ENCODE data around the gene BARX2.
A peak's percentile ranks its signal among the peaks of the same experiment; 100 is the strongest.
"Not testable (repeated sequence)": the region's sequence is repeated elsewhere in the genome, so short reads cannot be mapped to it uniquely, and the experiment has no call there.

BARX2 gene, protein sequence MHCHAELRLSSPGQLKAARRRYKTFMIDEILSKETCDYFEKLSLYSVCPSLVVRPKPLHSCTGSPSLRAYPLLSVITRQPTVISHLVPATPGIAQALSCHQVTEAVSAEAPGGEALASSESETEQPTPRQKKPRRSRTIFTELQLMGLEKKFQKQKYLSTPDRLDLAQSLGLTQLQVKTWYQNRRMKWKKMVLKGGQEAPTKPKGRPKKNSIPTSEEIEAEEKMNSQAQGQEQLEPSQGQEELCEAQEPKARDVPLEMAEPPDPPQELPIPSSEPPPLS

GRCh38 chr11:129375751-129376657 lies at the start of gene BARX2:
Gene BARX2, plus strand, starts transcription at chr11:129375848. Its CDS starts 188 bp downstream, at chr11:129376036.
- peak; percentile 55 for DNase-seq (ENCODE audit: low read depth)

GRCh38 chr11:129326921-129327320 lies 48.7 kb upstream of the BARX2 start:
- no peak for DNase-seq (ENCODE audit: low read depth)

- not testable (repeated sequence) for DNase-seq (ENCODE audit: low read depth)
Measured at GRCh38 chr11:129327708-129328107, 47.9 kb upstream of the BARX2 start.

DNA sequence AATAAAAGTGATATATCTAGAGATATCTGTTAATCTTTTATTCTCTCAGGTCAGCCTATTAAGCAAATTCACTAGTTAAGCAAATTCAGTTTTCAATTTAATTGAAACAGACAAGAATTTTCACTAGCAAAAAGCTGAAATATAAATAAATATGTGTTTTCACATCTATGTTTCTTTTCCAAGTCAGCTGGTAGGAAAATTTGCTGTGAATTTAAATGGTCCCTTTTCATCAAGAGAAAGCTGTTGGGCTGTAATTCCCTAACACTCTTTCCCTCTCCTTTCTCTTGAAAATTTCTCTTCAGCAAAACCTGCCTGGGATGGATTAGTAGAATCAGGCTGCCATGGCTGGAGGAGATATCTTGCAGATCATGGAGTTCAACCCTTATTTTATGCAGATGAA lies 46.9 kb upstream of the BARX2 start:
- no peak for DNase-seq (ENCODE audit: low read depth)

DNA sequence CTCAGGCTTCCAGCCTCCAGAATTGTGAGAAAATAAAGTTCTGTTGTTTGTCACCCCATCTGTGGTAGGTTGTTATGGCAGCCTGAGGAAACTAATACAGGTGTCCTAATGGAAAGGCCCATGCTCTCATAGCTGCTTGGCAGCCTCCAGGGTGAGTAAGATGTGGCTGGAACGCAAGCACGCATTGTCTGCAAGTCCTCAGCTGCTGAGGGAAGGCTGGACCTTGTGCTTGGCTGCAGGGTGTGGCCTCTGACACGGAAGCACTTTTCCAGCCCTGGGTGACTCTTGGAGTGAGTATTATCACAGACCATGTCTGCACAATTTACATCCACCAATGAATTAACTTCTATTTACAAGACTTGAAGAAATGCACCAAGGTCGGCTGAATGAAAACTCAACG lies 44.4 kb upstream of the BARX2 start:
- DNase-seq (ENCODE audit: low read depth) = no peak

DNA sequence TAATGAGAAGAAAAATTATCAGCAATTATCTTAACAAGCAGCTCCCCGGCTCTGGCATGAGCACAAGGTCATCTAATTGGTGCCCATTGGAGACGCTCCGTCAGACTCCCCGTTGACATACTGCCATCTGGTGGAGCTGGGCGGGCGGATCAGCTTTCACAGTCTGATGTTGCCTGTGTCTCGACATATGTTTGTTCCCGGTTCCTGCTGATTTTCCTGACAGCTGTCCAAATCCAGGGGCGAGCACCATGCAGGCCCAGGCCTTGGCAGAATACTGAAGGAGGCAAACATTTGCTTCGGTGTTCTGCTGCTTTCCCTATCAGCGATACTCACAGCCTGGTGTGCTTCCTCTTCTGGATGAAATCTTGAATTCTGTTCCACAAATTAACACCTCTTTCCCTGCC lies 43.8 kb upstream of the BARX2 start:
- peak; percentile 65 for DNase-seq (ENCODE audit: low read depth)

DNA sequence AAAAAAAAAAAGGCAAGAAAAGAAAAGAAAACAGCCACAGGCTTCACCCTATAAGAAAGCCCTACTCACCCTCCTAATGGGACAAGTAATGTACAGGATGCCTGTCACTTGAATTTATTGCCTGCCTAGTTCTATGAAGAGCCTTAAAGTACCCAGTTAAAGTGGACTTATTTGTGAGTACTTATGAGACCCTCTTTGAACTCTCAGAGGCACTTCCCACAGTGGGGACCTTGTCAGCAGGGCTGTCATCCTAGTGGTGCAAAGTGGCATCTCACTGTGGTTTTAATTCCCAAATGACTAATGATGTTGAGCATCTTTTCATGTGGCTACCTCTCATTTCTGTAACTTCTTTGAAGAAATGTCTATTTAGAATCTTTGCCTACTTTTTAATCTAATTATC lies 41.8 kb upstream of the BARX2 start:
- no peak for DNase-seq (ENCODE audit: low read depth)

DNA sequence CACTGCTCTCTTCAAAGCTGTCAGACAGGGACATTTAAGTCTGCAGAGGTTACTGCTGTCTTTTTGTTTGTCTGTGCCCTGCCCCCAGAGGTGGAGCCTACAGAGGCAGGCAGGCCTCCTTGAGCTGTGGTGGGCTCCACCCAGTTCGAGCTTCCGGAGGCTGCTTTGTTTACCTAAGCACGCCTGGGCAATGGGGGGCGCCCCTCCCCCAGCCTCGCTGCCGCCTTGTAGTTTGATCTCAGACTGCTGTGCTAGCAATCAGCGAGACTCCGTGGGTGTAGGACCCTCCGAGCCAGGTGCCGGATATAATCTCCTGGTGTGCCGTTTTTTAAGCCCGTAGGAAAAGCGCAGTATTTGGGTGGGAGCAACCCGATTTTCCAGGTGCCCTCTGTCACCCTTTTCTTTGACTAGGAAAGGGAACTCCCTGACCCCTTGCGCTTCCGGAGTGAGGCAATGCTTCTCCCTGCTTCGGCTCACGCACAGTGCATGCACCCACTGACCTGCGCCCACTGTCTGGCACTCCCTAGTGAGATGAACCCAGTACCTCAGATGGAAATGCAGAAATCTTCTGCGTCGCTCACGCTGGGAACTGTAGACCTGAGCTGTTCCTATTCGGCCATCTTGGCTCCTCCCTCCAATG lies 31.2 kb upstream of the BARX2 start:
- DNase-seq (ENCODE audit: low read depth) = not testable (repeated sequence)

- DNase-seq (ENCODE audit: low read depth) = no peak
Measured at GRCh38 chr11:129346916-129347315, 28.7 kb upstream of the BARX2 start.

DNA sequence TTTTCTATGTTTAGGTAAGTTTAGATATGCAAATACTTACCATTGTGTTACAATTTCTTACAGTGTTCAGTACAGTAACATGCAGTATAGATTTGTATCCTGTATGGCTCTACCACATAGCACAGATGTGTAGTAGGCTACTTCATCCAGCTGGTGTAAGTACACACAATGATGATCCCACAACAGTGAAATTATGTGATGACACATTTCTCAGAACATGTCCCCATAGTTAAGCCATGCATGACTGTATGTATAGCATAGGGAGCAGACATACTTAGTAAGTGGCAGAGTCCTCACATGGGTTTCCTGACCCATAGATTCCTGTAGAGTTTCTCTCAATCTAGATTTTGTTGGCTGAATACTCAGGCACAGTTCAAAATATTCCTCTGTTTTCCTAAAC lies 26.8 kb upstream of the BARX2 start:
- DNase-seq (ENCODE audit: low read depth) = no peak

- DNase-seq (ENCODE audit: low read depth) = no peak
Measured at GRCh38 chr11:129352676-129353075, 23.0 kb upstream of the BARX2 start.

- DNase-seq (ENCODE audit: low read depth) = no peak
Measured at GRCh38 chr11:129354691-129355090, 21.0 kb upstream of the BARX2 start.

DNA sequence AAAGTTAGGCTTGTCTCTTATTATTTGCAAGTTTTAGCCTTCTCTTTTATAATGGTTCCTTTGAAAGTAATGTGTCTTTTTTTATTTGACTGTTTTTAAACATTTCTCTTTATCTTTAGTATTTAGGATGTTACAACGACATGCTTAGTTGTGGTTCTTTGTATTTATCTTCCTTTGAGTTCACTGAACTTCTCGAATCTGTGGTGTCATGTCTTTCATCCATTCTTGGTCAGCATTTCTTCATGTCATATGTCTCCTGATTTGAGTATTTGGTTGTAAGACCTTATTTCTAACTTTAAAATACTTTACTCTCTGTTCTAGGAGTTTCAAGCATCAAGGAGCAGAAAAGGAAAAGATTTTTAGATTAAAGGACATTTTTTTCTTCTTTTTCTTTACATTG lies 15.9 kb upstream of the BARX2 start:
- no peak for DNase-seq (ENCODE audit: low read depth)

DNA sequence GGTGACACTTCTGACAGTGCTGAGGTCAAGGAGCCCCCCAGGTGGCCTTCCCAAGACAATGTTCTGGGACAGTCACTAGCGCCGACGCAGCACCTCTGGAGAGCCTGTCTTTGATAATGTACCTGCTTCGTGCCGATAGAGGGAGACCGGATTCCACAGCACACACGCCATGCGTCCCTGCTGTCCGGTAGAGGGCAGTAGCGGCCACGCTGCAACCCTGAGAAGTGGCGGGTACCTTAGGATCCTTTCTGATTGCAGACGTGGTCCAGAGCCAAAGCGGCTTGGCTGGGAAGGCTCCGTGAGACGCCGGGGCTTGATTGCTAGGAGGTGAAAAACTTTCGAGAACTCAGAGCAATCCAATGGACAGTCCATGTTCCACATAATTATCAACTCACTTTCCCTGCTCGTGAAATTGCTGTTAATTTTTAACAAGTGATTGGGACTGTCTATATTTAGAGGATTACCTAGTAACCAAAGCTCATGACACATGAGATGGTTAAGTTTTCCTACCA lies 11.4 kb upstream of the BARX2 start:
- peak; percentile 70 for DNase-seq (ENCODE audit: low read depth)

DNA sequence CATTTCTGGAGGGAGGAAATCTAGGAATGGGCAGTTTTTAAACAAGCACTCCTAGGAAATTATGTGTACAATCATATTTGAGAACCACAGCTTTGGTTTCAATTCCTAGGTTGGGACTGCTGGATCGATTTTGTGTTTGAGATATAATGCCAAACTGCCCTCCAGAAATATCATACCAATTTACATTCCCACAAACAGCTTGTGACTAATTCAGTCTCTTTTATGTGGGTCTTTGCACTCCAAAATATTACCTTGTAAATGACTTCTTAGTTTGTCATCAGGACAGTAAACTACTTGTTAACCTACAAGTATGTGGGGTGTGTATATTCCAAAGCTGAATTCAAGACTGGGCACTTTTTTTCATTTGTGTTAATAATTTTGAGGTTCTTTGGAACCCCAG lies 9.8 kb upstream of the BARX2 start:
- no peak for DNase-seq (ENCODE audit: low read depth)

- no peak for DNase-seq (ENCODE audit: low read depth)
Measured at GRCh38 chr11:129366737-129367597, 8.7 kb upstream of the BARX2 start.

DNA sequence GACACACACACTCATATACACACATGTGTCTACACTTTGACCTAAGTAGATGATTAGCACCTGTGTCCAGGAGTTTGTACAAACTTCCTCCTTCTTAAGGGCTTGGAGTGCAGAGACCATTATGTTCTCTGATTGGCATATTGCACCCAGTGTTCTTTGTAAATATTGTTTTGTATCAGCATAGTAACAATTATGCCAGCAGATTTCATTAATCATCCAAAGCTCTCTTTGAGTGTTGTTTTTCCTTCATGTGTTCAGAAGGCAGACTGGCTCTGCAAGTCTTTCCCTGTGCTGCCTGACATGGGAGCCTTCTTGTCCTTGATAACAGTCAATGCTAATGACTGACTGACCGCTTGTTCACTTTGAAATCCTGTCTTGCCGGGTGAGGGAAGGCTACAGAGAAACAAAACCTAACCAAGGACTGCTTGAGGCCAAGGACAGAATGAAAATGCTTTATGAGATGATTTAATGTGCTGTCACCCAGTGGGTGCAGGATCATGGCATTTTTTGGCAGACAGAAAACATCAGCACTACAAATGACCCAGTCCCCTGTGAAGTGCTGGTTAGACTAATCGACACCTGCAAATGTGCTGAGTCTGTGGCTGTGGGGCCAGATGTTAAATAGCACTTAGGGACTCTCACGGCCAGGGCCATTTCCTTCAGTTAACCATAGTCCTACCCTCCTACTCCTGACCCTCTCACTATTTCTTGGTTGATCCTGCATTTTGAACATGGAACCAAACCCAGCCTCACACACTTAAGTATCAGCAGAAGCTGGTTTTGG lies 6.6 kb upstream of the BARX2 start:
- DNase-seq (ENCODE audit: low read depth) = no peak

DNA sequence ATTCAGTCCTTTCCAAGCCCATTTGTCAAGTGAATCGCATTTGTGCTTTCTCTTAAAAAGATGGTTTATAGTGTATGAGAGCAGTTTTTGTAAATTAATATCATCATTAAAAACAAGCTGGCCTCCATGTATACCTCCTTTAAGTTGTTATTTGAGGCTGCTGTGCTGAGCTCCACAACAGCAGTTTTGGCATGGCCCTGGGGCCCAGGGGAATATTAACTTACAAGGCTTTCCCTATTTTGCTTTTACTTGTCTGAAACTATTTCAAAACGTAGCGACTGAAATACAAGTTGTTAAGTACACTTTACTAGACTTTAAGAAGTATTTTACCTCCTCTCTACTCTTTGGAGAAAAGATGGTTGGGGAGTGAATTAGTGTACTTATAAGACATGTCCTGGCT lies 4.9 kb upstream of the BARX2 start:
- no peak for DNase-seq (ENCODE audit: low read depth)

DNA sequence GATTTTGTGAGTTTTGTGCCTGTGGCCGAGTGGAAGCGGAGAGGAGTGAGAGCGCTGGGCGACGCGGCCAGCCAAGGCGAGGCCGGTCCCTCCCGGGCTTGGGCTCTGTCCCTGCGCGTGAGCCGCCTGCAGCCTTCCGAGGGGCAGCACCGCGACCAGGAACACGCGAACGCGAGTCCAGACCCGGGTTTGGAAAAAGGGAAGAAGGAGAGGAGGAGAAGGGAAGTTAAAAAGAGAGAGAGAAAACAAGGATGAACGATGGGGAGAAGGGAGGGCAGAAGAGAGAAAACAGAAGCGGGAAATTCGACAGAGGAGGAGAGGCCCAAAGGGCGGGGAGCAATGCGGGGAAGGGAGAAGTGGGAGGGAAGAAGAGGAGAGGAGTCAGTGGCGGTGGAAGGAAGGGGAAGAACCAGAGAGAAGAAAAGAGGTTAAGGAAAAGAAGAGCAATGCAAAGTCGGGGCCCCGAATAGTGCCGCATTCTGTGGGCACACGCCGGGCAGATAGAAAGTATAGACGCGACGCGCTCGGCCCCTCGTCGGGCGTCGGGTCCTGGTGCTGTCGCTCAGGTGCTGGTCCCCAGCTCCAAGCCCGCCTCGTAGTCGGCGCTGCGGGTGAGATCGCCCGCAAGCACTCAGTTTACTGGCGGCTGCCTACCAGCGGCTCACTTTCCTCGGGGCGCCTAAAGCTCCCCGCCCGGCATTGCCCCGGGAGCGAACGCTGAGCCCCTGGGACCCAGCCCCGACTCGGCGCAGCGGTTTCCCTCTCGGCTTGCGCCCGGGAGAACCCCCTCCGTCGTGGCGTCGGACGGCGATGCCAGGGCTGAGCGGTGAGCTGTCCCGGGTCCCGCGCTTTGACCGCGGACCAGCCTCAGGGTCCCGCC lies 2.8 kb upstream of the BARX2 start:
- no peak for DNase-seq (ENCODE audit: low read depth)

- no peak for DNase-seq (ENCODE audit: low read depth)
Measured at GRCh38 chr11:129373489-129373953, 2.1 kb upstream of the BARX2 start.
